ENCODE results near the gene PRKD1.
"Not testable (repeated sequence)": the region's sequence is repeated elsewhere in the genome, so short reads cannot be mapped to it uniquely, and the experiment has no call there.

PRKD1 gene

GRCh38 chr14:29799464-29800095 lies 128.1 kb downstream of the PRKD1 start:
- no peak for DNase-seq (ENCODE audit: low read depth in 2 of 2)

GRCh38 chr14:29798811-29799210 lies 128.8 kb downstream of the PRKD1 start:
- no peak for DNase-seq (ENCODE audit: low read depth in 2 of 2)

DNA sequence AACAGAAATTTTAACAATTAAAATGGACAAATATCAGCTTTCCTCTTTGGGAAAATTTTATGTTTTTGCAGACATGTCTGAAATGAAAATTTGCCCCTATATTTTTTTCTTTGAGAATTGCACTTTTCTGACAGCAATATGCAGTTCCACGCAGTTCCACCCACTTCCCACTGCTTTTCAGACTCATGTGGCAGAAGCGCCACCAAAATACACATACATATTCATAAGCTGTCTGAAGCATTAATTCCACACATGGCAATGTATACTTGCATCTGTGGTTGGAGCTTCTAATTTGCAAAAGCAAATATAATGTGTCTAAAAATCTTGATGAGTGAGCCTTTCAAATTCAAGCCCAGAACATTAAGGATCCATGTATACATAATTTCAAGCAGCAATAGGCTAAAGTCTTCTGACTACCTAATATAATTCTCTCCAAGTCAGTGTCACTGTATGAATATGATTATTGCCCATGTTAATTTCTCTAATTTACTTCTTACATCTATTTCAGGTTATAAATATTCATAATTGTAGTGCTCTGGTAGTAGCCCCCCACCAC lies 129.5 kb downstream of the PRKD1 start:
- DNase-seq (ENCODE audit: low read depth in 2 of 2): no peak

DNA sequence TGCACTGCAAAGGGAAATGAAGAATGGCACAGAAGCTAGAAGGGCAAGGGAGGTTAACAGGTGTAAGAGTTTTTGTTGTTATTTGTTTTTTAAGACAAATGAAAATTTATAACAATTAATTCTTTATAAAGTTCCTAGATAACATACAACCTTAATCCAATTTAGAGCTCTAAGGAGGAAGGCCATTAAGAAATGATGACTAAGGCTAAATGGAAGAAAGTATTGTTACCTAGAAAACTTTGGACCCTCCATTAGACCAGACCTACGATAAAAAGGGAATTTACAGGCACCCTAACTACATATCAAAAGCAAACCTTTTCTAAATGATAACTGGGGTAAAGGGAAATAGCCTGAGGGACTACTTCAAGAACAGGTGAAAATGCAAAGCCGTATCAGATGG lies 130.8 kb downstream of the PRKD1 start:
- DNase-seq (ENCODE audit: low read depth in 2 of 2): no peak

- DNase-seq (ENCODE audit: low read depth in 2 of 2): no peak
These were observed 138.2 kb downstream of the PRKD1 start for GRCh38 chr14:29789475-29789874.

DNA sequence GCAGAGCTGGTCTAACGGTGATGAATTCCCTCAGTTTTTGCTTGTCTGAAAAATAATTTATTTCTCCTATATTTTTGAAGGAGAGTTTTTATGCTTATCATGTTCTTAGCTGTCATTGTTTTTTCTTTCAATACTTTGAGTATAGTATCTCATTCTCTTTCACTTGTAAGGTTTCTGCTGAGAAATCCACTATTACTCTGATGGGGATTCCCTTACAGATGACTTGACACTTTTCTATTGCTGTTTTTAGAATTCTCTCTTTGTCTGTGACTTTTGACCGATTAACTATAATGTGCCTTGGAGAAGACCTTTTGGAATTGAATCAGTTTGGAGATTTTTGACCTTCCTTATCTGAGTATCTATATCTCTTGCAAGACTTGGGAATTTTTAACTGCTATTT lies 139.6 kb downstream of the PRKD1 start:
- no peak for DNase-seq (ENCODE audit: low read depth in 2 of 2)

- no peak for DNase-seq (ENCODE audit: low read depth in 2 of 2)
These were observed 144.1 kb downstream of the PRKD1 start for GRCh38 chr14:29783556-29783955.

DNA sequence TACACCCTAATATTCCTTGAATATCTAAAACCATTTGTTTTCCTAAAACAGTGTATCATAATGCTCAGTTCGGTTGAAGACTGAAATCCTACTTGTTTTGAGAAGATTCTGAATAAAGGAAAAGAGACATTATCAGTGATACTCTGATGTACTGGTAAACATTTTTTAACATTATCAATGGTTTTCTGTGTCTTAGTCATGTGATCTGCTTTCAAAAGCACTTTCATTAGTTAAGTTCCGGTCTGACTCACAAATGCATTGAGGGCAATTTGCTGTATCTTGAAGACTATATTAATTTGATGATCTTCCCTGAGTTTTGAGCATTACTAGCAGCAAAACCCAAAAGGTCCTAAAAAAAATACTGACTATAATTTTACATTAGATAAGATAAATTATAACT lies 145.6 kb downstream of the PRKD1 start:
- no peak for DNase-seq (ENCODE audit: low read depth in 2 of 2)

DNA sequence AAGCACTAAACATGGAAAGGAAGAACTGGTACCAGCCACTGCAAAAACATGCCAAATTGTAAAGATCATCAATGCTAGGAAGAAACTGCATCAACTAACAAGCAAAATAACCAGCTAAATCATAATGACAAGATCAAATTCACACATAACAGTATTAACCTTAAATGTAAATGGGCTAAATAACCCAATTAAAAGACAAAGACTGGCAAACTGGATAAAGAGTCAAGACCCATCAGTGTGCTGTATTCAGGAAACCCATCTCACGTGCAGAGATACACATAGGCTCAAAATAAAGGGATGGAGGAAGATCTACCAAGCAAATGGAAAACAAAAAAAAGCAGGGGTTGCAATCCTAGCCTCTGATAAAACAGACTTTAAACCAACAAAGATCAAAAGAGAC lies 150.5 kb downstream of the PRKD1 start:
- not testable (repeated sequence) for DNase-seq (ENCODE audit: low read depth in 2 of 2)

GRCh38 chr14:29773990-29774389 lies 153.7 kb downstream of the PRKD1 start:
- no peak for DNase-seq (ENCODE audit: low read depth in 2 of 2)

- no peak for DNase-seq (ENCODE audit: low read depth in 2 of 2)
These were observed 164.2 kb downstream of the PRKD1 start for GRCh38 chr14:29763342-29763858.

GRCh38 chr14:29759521-29760340 lies 167.9 kb downstream of the PRKD1 start:
- DNase-seq (ENCODE audit: low read depth in 2 of 2): no peak

GRCh38 chr14:29757711-29758233 lies 169.9 kb downstream of the PRKD1 start:
- no peak for DNase-seq (ENCODE audit: low read depth in 2 of 2)

- no peak for DNase-seq (ENCODE audit: low read depth in 2 of 2)
These were observed 170.4 kb downstream of the PRKD1 start for GRCh38 chr14:29757188-29757680.

DNA sequence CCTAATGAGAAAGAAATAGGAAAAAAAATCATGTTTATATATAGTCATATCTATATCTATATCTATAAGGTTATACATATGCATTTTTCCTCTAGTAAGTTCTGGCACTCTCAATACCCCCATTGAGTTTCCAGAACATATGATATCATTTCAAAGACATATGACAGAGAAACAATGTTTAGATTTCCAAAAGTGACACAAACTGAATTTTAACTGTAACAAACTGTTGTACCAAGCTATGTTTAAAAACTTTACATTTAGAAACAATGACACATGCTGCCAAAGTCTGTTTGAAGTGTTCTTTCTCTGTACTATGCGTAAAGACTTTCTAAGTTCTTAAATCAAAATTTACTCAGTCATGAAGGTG lies 171.6 kb downstream of the PRKD1 start:
- DNase-seq (ENCODE audit: low read depth in 2 of 2): no peak

GRCh38 chr14:29755311-29756018 lies 172.2 kb downstream of the PRKD1 start:
- no peak for DNase-seq (ENCODE audit: low read depth in 2 of 2)

DNA sequence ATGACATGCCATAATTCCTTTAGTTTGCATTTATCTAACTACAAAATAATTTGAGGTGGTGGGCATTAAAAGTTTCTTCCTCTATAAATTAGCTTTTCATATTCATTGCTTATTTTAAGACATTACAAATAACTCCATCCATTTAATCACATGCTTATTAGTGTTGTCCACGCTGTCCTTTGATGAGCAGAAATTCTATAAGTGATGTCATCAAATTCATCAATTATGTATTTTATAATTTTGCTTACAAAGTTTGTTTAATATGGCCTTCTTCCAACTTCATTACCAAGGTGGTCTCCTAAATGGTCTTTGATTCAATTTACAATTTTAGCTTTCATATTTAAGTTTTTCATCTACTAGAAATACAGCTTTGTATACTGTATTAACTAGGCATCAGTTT lies 173.5 kb downstream of the PRKD1 start:
- DNase-seq (ENCODE audit: low read depth in 2 of 2): no peak

DNA sequence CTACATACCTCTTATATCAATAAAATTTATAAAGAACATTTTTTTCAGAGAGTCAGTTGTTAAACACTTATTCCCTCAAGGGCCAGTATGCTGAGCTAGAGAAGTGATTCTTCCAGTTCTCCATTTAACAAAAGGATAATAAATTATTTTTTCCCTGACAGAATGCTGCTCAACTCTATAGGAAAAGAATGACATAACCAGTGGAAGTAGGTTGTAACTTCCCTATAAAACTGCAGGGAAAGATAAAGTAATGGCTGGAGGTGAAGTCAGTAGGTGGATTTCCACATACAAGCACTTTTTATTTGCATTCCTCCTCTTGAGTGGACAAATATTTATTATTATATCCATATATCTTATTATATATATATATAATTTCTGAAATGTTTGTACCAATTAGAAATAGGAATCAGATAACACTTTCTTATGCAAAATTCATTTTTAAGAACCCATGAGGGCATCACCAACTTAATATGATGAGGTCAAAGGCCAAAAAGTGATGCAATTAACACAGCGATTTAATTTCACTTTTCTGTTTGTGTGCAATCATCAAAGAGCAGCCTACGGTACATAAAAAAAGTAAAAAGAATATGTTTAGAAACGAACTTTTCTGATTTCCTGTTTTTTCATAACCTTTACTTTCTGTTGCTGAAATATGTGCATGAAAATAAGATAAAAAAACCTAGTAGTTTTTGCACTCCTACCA lies 175.3 kb downstream of the PRKD1 start:
- DNase-seq (ENCODE audit: low read depth in 2 of 2): no peak

DNA sequence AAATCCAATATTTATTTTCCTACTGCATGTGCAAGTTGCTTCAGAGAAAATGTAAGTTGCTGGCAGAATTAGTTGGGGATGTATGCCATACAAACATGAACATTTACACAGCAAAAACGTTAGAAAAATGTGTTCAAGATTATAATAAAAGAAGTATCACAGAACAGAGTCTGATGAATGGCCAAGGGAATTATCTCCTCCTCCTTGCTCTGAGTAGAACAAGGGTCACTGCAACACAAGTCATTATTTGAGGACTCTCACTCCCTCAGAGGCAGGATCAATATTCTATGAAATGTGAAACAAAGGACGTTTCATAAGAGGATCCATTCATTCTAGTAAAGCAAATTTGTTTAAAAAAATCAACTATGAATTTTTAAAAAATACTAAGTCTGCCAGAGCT lies 177.8 kb downstream of the PRKD1 start:
- no peak for DNase-seq (ENCODE audit: low read depth in 2 of 2)

DNA sequence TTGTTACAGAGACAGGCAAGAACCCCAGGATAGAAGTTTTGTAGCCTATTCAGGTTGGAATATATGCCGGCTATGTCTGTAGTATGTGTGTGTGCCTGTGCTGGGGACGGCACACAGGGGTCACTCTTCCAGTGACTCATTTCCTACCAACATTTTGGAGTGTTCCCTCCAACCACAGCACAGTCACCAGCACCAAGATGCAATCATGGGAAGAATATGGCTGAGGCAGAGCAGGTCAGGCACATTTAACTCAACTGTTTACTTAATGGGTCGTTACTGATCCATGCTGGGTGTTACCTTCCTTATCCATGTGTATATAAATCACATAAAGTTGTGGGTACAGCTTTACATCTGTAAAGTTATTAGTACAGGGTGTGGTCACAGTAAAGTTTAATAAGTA lies 178.3 kb downstream of the PRKD1 start:
- DNase-seq (ENCODE audit: low read depth in 2 of 2): no peak

GRCh38 chr14:29745863-29746262 lies 181.8 kb downstream of the PRKD1 start:
- DNase-seq (ENCODE audit: low read depth in 2 of 2): no peak

Measured in stimulated activated CD4-positive, alpha-beta T cell treated with anti-CD3 and anti-CD28 coated beads, Interleukin-15, amount 100 ng/mL, for 48 hours (primary cell).